HG02623 (cell line): ENCODE data around the gene MRGPRX4.

Source experiments
- ATAC-seq: cut with Tn5 transposase; IDR thresholded peaks from one replicate; pipeline ENCODE4 v1.9.1; 2021; ENCODE audit warnings: moderate library complexity; ENCODE audit not compliant: unreplicated experiment

MRGPRX4 gene

GRCh38 chr11:18209058-18209457, 36.4 kb downstream of the MRGPRX4 start:
- no peak for ATAC-seq

GRCh38 chr11:18221274-18221876, 48.7 kb downstream of the MRGPRX4 start:
- ATAC-seq: no peak

- no peak for ATAC-seq
These were observed 50.3 kb downstream of the MRGPRX4 start for GRCh38 chr11:18222814-18223421.
